Activated gamma-delta T cell treated with Interleukin-2 at 50 U/mL for 16 hours (primary cell): ENCODE data around the gene SWSAP1.
"Not testable (repeated sequence)": the region's sequence is repeated elsewhere in the genome, so short reads cannot be mapped to it uniquely, and the experiment has no call there.

ENCODE experiments used
- DNase-seq: peaks from one replicate; pipeline ENCODE4 v3.0.0-alpha.2; 2020

The SWSAP1 gene, protein sequence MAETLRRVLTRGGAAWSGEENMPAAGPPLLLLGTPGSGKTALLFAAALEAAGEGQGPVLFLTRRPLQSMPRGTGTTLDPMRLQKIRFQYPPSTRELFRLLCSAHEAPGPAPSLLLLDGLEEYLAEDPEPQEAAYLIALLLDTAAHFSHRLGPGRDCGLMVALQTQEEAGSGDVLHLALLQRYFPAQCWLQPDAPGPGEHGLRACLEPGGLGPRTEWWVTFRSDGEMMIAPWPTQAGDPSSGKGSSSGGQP

DNA sequence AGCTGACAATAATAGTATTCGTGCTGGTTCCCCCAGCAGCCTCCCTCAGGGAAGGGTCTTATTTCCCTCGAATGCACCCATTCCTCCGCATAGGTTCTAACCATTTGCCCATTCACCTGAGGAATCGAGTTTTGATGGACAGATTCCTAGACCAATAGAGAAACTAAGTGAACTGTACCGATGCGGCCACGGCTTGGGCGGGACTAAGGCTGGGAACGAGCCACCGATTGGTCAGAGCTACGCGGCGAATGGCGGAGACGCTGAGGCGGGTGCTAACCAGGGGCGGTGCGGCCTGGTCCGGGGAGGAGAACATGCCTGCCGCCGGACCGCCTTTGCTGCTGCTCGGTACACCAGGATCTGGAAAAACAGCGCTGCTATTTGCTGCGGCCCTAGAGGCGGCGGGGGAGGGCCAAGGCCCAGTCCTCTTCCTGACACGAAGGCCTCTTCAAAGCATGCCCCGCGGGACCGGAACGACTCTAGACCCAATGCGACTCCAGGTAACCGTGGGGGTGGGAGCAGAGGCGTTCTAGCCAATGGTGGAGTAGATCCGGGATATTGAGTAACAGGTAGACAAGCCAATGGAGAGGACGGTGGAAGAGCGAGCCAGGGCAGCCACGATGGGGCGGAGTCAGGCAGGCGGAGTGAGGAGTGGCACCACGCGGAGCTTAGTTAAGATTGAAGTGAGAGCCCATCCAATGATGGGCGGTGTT, at the start of gene SWSAP1:
Gene SWSAP1 (plus strand): TSS at position 234 of the 710 bp plus-strand sequence. CDS start 15 bp downstream, at position 249.
- peak; percentile 96 for DNase-seq

DNA sequence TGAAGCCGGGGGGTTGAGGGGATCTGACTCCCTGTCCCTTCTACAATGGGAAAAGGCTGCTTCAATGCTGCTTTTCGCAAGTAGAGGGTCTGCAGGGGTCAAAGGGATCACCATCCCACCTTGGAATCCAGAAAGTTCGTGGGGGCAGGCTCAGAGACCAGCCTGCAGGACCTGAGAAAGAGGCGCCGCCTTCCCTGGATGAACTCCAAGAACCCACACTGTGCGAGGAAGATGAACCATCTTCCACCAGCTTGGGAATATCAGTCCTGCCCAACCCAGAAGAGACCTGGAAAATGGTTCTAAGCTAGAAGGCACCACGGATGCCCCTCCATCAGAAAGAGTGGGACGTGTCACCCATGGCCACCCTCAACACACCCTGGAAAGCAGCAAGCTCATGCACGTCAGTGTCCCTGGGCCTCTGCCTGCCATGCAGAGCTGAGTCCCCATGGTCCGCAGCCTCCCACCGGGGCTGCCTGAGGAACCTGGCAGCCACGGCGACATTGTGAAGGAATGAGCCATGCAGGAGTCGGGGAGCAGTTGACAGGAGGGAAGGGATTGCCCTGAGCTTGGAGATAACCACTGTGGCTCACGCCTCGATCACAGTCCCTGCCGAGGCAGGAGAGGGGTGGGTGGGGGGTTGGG, 49.6 kb upstream of the SWSAP1 start:
- DNase-seq: no peak

DNA sequence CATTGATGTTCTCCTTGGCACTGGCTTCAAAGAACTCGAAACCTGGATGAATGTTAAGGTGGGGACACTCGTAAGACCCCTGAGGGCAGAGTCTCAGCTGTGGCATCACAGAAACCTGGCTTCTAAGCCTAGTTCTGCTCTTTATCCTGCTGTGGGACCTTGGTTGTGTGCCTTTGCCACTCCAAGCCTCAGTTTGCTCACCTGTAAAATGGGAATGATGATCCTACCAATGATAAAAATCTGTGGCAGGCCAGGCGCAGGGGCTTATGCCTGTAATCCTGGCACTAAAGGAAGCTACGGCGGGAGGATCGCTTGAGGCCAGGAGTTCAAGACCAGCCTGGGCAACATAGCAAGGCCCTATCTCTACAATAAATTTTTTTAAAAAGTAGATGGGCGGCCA, 48.9 kb upstream of the SWSAP1 start:
- DNase-seq: no peak

DNA sequence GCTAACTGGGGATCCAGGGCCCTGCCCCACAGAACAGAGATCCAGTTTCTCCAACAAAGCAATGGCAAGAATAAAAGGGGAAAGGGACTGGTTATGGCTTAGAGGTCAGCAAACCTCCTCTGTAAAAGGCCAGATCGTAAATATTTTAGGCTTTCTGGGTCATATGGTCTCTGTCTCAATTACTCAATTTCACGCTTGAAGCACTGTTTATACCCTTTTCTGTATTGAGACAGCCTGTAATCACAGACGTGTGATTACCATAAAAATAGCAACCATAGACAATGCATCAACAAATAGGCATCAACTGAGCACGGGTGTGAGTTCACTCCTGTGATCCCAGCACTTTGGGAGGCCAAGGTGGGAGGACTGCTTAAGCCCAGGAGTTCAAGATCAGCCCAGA, 44.3 kb upstream of the SWSAP1 start:
- DNase-seq: no peak

DNA sequence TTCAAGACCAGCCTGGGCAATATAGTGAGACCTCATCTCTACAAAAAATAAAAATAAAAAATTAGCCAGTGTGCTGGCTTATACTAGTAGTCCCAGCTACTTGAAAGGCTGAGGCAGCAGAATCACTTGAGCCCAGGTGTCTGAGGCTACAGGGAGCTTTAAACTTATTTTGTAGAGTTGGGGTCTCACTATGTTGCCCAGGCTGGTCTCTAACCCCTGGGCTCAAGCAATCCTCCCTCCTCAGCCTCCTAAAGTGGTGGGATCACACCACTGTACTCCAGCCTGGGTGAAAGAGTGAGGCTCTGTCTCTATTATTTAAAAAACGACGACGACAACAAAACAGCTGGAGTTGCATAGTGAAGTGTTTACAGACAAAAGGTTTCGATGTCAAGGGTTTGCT, 43.0 kb upstream of the SWSAP1 start:
- DNase-seq: no peak

DNA sequence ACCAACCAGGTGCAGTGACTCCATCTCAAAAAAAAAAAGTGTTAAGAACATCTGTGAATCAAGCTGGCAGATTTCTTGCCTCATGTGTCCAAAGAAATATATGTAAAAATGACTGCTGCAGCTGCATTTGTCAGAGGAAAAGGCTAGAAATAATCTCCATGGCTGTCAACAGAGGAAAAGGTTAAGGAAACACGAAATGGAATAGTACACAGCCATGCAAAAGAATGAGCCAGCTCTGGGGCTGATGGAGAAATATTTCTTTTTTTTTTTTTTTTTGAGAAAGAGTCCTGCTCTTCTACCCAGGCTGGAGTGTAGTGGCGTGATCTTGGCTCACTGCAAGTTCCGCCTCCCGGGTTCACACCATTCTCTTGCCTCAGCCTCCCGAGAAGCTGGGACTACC, 41.6 kb upstream of the SWSAP1 start:
- no peak for DNase-seq

DNA sequence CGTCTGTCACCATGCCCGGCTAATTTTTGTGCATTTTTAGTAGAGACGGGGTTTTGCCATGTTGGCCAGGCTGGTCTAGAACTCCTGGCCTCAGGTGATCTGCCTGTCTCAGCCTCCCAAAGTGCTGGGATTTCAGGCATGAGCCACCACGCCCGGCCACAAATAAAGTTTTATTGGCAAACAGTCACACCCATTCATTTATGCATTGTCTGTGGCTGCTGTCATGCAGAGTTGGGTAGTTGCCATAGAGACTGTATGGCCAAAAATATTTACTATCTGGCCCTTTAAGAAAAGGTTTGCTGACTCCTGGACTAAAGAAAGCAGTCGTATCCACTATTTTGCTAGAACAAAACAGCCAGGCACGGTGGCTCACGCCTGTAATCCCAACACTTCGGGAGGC, 40.6 kb upstream of the SWSAP1 start:
- DNase-seq: not testable (repeated sequence)

DNA sequence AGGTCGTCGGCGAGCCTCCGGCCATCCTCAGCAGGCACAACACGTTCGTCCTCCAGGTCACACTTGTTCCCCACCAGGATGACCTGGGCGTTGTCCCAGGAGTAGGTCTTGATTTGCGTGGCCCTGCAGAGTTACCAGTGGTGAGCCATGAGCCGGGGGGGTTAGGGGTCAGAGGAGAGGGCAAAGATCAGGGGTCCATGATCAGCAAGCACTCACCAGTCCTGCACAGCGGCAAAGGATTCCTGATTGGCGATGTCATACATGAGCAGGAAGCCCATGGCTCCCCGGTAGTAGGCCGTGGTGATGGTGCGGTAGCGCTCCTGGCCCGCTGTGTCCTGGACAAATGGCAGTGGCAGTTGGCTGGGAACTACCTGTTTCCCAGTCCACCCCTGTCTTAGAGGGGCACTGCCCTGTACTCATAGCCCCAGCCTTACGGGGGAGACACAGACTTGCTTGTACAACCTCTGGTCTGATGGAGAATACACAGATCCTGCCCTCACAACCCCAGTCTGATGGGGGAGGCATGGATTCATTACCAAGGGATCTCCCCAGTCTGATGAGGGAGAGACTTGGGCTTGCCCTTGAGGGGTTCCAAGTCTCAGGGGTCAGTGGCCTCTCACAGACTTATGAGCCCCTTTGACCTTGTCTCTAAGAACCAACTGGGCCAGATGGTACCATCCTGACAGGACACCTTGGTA, 38.9 kb upstream of the SWSAP1 start:
- no peak for DNase-seq

DNA sequence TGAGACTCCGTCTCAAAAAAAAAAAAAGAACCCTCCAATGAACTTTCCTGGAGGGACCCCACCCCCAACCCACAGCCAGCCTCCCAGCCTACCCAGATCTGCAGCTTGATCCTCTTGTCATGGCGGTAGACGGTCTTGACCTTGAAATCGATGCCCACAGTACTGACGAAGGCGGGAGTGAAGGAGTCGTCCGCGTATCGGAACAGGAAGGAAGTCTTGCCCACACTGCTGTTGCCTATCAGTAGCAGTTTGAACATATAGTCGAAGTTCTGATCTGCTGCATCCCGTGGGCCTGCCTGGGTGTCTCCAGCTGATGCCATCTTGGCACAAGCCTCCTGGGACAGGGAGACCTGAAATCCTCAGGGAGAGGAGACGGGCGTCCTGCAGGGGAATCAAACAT, 37.4 kb upstream of the SWSAP1 start:
- DNase-seq: no peak

DNA sequence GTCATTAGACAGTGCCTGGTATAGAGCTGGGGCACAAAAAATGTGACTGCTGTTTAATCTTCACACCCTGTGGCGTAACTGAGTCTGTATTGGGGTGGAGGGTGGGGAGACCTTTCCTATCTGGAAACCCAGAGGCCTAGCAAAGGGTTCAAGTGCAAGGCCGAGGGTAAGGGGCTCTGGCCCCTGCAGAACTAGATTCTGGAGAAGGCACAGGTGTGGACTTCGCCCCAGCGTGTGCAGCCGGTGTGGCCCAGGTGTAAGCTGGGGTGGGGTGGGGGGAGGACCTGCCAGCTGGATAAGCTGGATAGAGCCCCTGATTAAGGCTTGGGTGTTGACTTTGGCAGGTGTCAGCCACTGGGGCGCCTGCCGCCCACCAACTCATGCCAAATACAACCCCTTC, 36.3 kb upstream of the SWSAP1 start:
- DNase-seq: no peak

DNA sequence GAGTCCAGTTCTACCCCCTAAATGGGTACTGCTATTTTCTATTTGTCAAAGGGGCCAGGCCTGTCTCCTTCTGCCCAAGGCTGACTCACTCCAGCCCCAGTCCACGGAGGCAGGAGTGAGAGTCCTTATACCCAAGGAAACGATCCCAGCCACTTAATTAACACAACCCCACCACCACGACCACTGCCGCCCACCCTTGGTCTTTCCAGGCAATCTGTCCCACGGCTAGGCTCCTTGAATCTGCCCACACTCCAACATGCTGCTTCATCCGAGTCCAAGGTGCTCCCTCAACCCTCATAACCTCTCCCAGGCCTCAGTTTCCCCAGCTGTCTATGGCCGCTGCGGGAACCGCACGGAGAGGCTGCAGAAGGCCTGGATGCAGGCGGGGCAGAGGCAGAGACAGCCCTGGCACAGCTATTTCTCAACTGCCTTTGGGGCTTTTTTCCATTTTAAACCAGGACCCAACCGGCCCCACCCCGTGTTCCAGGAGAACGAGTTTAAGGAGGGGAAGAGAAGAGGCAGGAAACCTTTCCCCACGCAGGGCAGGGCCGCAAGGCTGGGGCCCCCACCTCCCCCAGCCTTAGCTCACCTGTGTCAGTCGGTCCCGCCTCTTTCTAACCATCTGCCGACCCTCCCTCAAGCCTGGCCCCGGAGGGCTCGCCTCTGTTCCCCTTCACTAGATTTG, 35.8 kb upstream of the SWSAP1 start:
- no peak for DNase-seq

DNA sequence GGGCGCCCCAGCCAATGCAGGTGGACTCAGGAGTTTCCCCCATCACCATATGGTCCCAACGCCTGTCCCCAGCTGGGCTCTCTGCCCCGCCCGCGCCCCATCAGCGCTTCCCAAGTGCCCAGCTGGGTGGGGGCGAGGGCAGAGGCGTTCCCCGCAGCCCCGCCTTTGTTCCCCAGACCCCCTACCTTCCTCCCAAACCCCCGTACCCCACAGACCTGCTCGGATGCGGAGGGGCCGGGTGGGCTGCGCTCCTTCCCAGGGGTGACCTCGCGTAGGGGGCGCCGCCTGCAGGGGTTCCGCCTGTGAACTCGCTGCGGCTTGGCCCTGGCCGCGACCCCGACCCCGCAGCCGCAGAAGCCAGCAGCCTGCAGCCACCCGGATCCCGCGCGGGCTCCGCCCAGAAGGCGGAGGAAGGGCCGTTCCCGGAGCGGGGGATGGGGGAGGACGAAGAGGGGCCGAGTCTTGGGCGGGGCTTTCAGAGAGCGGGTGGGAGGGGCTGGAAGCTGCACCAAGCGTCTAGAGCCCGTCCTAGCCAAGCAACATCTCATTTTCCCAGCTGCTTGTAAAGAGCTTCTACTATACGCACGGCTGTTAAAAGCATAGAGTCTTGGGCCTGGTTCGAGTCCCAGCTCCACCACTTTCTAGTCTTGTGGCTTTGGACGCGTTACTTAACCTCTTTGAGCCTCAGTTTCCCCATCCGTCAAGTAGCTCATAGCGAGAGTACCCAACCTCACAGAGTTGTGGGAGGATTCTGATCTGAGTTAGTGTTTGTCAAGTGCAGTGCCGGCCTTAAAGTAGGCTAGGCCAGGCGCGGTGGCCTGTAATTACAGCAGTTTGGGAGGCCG, 35.0 kb upstream of the SWSAP1 start, which contains the start of gene RAB3D:
Gene RAB3D (minus strand): TSS at position 404 of the 845 bp plus-strand sequence. CDS start 2,258 bp downstream, outside the sequence.
- peak; percentile 66 for DNase-seq

DNA sequence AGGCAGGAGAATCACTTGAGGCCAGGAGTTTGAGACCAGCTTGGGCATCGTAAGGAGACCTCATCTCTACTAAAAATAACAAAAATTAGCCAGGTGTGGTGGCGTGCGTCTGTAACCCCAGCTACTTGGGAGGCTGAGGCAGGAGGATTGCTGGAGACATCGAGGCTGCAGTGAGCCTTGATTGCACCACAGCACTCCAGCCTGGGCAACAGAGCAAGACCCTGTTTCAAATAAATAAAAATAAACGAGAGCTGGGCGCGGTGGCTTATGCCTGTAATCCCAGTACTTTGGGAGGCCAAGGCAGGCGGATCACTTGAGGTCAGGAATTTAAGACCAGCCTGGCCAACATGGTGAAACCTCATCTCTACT, 34.4 kb upstream of the SWSAP1 start:
- not testable (repeated sequence) for DNase-seq

DNA sequence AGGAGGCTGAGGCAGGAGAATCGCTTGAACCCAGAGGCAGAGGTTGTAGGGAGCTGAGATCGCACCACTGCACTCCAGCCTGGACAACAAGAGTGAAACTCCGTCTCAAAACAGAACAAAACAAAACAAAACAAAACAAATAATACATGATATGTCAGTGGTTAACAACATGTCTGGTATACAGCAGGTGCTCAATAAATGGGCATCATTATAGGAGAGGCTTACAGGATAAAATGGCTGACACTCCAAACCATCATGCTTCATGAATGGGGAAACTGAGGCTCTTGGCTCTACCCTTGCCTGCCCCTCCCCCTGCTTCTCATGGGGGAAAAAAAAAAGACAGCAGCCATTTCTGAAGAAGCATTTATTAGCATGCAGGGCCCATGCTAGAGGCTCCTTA, 32.0 kb upstream of the SWSAP1 start:
- DNase-seq: no peak

DNA sequence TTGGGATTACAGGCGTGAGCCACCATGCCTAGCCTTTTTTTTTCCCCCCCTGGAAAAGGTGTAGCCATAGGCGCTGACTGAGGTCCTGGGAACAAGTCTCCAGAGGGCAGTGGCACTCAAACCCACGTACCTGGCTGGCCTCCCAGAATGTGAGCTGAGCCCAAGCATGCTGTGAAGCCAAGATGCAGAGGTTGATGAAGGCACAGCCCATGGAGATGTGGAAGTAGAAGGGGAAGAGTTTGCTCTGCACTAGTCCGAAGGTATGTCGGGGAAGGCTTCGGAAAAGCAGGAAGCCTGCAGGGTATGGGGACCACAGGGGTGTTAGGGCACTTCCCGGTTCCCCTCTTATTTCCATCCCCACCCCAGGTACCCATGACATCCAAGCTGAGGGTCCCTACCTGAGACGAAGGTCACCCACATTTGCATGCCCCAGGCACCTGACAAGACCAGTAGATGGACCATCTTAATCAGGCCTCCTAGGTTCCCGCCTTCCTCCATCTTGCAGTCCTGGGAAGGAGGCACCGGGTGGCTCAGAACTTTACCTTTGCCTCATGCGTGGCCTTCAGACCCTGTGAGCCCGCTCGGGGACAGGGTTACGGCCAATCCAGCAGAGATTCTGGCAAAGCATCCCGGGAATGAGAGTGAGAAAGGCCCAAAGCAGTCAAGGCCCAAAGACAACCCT, 29.2 kb upstream of the SWSAP1 start:
- no peak for DNase-seq

DNA sequence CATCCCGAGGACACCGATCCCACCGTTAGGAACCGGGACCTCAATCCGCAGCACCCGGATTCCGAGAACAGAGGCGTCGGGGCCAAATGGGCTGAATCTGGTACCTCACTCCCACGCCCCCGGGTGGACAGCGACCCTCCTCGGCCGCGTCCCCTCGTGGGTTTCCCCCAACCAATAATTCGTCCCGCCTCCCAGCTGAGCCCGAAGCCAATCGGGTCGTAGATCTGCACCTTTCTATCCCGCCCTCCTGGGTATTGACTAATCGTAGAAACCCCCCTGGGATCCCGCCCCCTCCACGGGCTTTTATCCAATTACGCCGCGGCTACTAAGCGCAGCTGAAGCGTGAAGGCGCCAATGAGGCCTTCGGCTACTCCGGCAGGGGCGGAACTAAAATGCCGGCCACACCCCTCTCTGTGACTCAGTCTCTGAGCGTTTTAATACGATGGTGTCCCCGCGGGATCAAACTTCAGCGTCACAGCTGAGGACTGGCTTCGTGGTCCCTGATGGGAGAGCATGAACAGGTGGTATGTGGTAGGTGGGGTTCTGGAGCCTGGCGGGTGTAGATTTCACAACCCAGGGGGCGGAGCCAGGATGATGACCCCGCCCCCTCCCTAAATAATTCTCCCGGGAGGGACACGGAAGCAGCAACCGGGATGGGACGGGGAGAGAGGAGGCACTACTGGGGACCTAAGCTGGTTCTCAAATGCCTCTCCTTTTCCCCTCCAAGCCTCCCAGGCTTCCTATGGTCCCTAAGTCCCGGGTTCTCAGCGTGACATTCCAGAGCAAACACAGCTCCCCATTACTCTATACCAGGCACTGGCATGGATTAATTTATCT, 28.1 kb upstream of the SWSAP1 start, which contains the start of the genes CCDC159 and TMEM205:
Gene CCDC159 (plus strand): TSS at position 416 of the 837 bp plus-strand sequence. CDS start 88 bp downstream, at position 504.
Gene TMEM205 (minus strand): TSS at position 165 of the 837 bp plus-strand sequence. CDS start 649 bp downstream, outside the sequence.
- DNase-seq: peak; percentile 99

DNA sequence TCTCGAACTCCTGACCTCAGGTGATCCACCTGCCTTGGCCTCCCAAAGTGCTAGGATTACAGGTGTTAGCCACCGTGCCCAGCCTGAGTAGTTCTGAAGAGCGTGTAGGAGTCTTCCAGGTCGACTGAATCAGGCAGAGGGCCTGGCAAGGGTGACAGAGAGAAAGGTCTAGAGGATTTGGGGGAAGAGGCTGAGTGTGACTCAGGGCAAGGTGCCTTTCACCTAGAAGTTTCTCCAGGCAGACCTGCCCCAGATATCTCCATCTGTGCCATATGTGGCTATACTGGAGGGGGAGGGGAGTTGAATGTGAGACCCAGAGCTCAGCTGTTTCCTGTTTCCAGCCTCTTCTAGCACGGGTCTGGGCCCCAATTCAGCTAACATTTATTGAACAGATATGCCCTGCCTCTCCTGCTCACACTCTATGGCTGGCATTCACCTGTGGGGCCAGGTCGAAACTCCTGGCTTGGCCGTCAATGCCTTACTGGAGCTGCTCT, 26.9 kb upstream of the SWSAP1 start:
- DNase-seq: no peak

DNA sequence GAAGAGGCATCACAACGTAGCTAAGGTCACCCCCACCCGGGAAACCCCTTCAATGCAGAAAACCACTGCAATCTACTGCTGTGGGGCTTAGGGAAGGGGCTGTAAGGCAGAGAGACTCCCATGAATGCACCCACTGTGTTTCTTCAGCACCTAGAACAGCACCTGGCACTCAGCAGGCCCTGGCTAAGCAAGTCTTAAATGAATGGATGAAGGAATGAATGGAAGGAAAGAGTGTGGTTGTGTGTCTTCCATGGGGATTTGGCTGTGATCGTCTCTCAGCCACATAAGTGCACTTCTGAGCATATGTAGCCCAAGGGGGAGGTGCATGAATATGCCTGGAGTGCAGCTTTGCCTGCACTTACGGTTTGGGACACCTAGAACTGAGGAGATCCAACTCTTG, 25.3 kb upstream of the SWSAP1 start:
- DNase-seq: no peak

DNA sequence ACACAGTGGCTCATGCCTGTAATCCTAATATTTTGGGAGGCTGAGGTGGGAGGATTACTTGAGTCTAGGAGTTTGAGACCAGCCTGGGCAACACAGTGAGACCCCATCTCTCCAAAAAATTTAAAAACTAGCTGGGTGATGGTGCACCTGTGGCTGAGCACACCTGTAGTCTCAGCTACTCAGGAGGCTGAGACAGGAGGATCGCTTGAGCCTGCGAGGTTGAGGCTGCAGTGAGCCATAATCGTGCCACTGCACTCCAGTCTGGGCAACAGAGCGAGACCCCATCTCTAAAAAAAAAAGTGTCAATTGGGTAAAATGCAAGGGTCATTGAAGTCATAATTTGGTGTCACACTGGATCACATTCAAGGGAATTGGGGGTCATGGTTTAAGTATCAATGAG, 20.4 kb upstream of the SWSAP1 start:
- not testable (repeated sequence) for DNase-seq
